ENCODE results near the gene COPS6.

- TF ChIP-seq CTCF (IDR thresholded peaks at IDR 0.05): no peak
- TF ChIP-seq POLR2A (IDR thresholded peaks at IDR 0.05): no peak
These were observed 2.0 kb downstream of the COPS6 start for GRCh38 chr7:100090527-100091410.
